HepG2 (cell line): Measurements from ENCODE around the gene GNAL. TPM values are rescaled to one million over a fixed set of nuclear protein-coding genes. Genes with fewer than 3 reads are reported as not detected.

Experiments used
- ATAC-seq: fragments of 200-7000 bp; cut with Tn5 transposase; 3 replicates; pipeline ENCODE4 v1.9.1; 2020; ENCODE audit warnings: mild to moderate bottlenecking, moderate library complexity
- BruUV-seq: library from RNA; stranded (reverse); fragments of 400-500 nt; replicated peaks from 2 replicates; lab custom pipeline; 2021; lab: Mats Ljungman, UMichigan
- CTCF ChIA-PET: fragments of 300-600 bp; formaldehyde crosslinking; extraction: SDS; loops from one replicate; lab custom pipeline; 2021; ENCODE audit warnings: low total read pairs, inconsistent platforms, low intra/inter-chr PET ratio; lab: Yijun Ruan, JAX
- POLR2A ChIA-PET: fragments of 350-600 bp; sonication (Branson Sonifier 250); formaldehyde crosslinking; loops from one replicate; lab custom pipeline; 2020; ENCODE audit warnings: antibody characterized with exemption, inconsistent platforms; lab: Yijun Ruan, JAX
- DNase-seq: peaks from one replicate; pipeline ENCODE4 v3.0.0-alpha.2; 2015; ENCODE audit warnings: low spot score
- FAIRE-seq: peaks from 3 replicates; lab custom pipeline; 2011; peaks lifted over from hg19 to GRCh38; lab: Jason Lieb, UNC
- H2AFZ ChIP-seq: one replicate; pipeline ENCODE4 v1.6.1; 2011; ENCODE audit warnings: low read length, inconsistent platforms
- H3K27ac ChIP-seq: fragments of 300-600 bp; 3 replicates; pipeline ENCODE4 v1.8.0; 2011; ENCODE audit warnings: mixed run types, mild to moderate bottlenecking, mixed read lengths, low read length, inconsistent platforms; ENCODE audit not compliant: insufficient read depth; ENCODE audit errors: extremely low read length
- H3K27me3 ChIP-seq, 2 experiments: fragments of 200-600 bp in 1 of 2; 2 replicates in 1 of 2; 3 replicates in 1 of 2; pipeline versions ENCODE4 v1.6.0 to v1.8.0; 2011; ENCODE audit warnings: low read length in 2 of 2, mild to moderate bottlenecking in 2 of 2, moderate library complexity in 2 of 2, inconsistent platforms in 1 of 2; ENCODE audit not compliant: insufficient read depth in 2 of 2, control insufficient read depth in 1 of 2
- H3K36me3 ChIP-seq, 2 experiments: fragments of 200-600 bp in 1 of 2; replicated peaks in 1 of 2; 2 replicates in 1 of 2; 3 replicates in 1 of 2; pipeline versions ENCODE4 v1.5.1 to v1.8.0; 2011; ENCODE audit warnings: low read length in 2 of 2, inconsistent platforms in 1 of 2; ENCODE audit not compliant: insufficient read depth in 2 of 2, control insufficient read depth in 1 of 2
- H3K4me1 ChIP-seq: 2 replicates; pipeline ENCODE4 v1.5.1; 2012; ENCODE audit warnings: low read length, inconsistent platforms; ENCODE audit not compliant: insufficient read depth
- H3K4me2 ChIP-seq: 2 replicates; pipeline ENCODE4 v1.6.0; 2011; ENCODE audit warnings: low read depth, low read length, inconsistent platforms
- H3K4me3 ChIP-seq, 3 experiments: fragments of 200-600 bp in 1 of 3; sonication (generic), shearing (Covaris generic) in 1 of 3; replicated peaks in 1 of 3; 2 replicates each; pipeline ENCODE4 v1.5.1; 2011 to 2016; ENCODE audit warnings: low read length in 3 of 3, inconsistent platforms in 2 of 3, low read depth in 2 of 3, mild to moderate bottlenecking in 2 of 3, control low read depth in 1 of 3, mixed read lengths in 1 of 3; ENCODE audit not compliant: insufficient read depth in 1 of 3
- H3K79me2 ChIP-seq: one replicate; pipeline ENCODE4 v1.6.1; 2011; ENCODE audit warnings: low read length, inconsistent platforms; ENCODE audit not compliant: insufficient read depth
- H3K9ac ChIP-seq: 2 replicates; pipeline ENCODE4 v1.6.0; 2011; ENCODE audit warnings: mild to moderate bottlenecking, low read depth, low read length, inconsistent platforms; ENCODE audit not compliant: insufficient read depth
- H3K9me3 ChIP-seq: 2 replicates; pipeline ENCODE4 v1.5.1; 2012; ENCODE audit warnings: mild to moderate bottlenecking, low read length
- H4K20me1 ChIP-seq: 2 replicates; pipeline ENCODE4 v1.6.0; 2011; ENCODE audit warnings: inconsistent platforms, mild to moderate bottlenecking, low read length, moderate library complexity; ENCODE audit not compliant: insufficient read depth
- CC2D1A ChIP-seq: sonication (generic); formaldehyde crosslinking; IDR thresholded peaks from 2 replicates; pipeline ENCODE4 v1.8.1; 2023; ENCODE audit warnings: mild to moderate bottlenecking, missing genetic modification reagents
- CSRNP2 ChIP-seq: sonication (generic); formaldehyde crosslinking; conservative IDR thresholded peaks from 2 replicates; pipeline ENCODE4 v1.8.0; 2022; ENCODE audit warnings: low read depth, missing genetic modification reagents
- FOXA3 ChIP-seq: IDR thresholded peaks from 2 replicates; pipeline ENCODE4 v1.6.1; 2016; ENCODE audit warnings: missing genetic modification reagents, missing compliant biosample characterization
- FOXJ3 ChIP-seq: sonication (generic); formaldehyde crosslinking; IDR thresholded peaks from 2 replicates; pipeline ENCODE4 v1.4.0; 2020; ENCODE audit warnings: missing genetic modification reagents, mild to moderate bottlenecking, borderline replicate concordance
- HNF1A ChIP-seq, 2 experiments: sonication (generic) in 1 of 2; formaldehyde crosslinking in 1 of 2; IDR thresholded peaks; 2 replicates each; pipeline versions ENCODE4 v1.4.0 to v1.6.1; 2016 to 2020; ENCODE audit warnings: borderline replicate concordance in 1 of 2, low read depth in 1 of 2, mild to moderate bottlenecking in 1 of 2, missing genetic modification reagents in 1 of 2
- KLF16 ChIP-seq, 2 experiments: sonication (generic) in 1 of 2; formaldehyde crosslinking in 1 of 2; IDR thresholded peaks; 2 replicates each; pipeline versions ENCODE4 v1.6.1 to v1.8.0; 2016 to 2023; ENCODE audit warnings: missing genetic modification reagents in 2 of 2, missing compliant biosample characterization in 1 of 2
- MTERF4 ChIP-seq: sonication (generic); formaldehyde crosslinking; IDR thresholded peaks from 2 replicates; pipeline ENCODE4 v1.8.0; 2023; ENCODE audit warnings: mild to moderate bottlenecking, missing genetic modification reagents
- SRSF9 ChIP-seq: fragments of 200-400 bp; formaldehyde crosslinking; IDR thresholded peaks from 2 replicates; pipeline ENCODE4 v1.6.1; 2018; ENCODE audit warnings: borderline replicate concordance, mild to moderate bottlenecking, low read depth, low read length; ENCODE audit not compliant: insufficient read depth, poor library complexity, severe bottlenecking
- ZBTB26 ChIP-seq: IDR thresholded peaks from 2 replicates; pipeline ENCODE4 v1.6.1; 2016; ENCODE audit warnings: missing compliant biosample characterization, missing genetic modification reagents, borderline replicate concordance
- ZNF230 ChIP-seq: sonication (generic); formaldehyde crosslinking; IDR thresholded peaks from 2 replicates; pipeline ENCODE4 v1.4.0; 2020; ENCODE audit warnings: mild to moderate bottlenecking, missing genetic modification reagents
- ZNF251 ChIP-seq: sonication (generic); formaldehyde crosslinking; IDR thresholded peaks from 2 replicates; pipeline ENCODE4 v1.9.0; 2021; ENCODE audit warnings: mild to moderate bottlenecking, missing genetic modification reagents
- ZNF720 ChIP-seq: sonication (generic); formaldehyde crosslinking; IDR thresholded peaks from 2 replicates; pipeline ENCODE4 v1.4.0; 2020; ENCODE audit warnings: missing genetic modification reagents
- ZNF747 ChIP-seq: sonication (generic); formaldehyde crosslinking; IDR thresholded peaks from 2 replicates; pipeline ENCODE4 v1.8.1; 2023; ENCODE audit warnings: missing genetic modification reagents, mild to moderate bottlenecking, borderline replicate concordance
- ZNF749 ChIP-seq: sonication (generic); formaldehyde crosslinking; IDR thresholded peaks from 2 replicates; pipeline ENCODE4 v1.8.0; 2022; ENCODE audit warnings: mild to moderate bottlenecking, missing genetic modification reagents, moderate library complexity, borderline replicate concordance
- WGBS: methylation state at CpG from one replicate; pipeline ENCODE4 v1.1.6; 2017; ENCODE audit warnings: low lambda C conversion rate; 5-methylcytosine and 5-hydroxymethylcytosine counted together
- in situ Hi-C: cut with HindIII; loops from 2 replicates; pipeline ENCODE4 v1.10.0; 2017; ENCODE audit warnings: low pct_unique_long_range_greater_than_20kb; ENCODE audit not compliant: extremely low pct_ligation_motif_present
- intact Hi-C: fragments of 100-400 bp; cut with micrococcal nuclease; formaldehyde crosslinking; loops from one replicate; pipeline ENCODE4 v1.10.0; 2022; ENCODE audit not compliant: unreplicated experiment
- polyA plus RNA-seq, 8 experiments: library from polyadenylated mRNA; depleted of rRNA in 3 of 8; stranded (reverse) in 7 of 8; unstranded in 1 of 8; fragments of >200 nt; fragmentation: Illumina TruSeq in 4 of 8; extraction: Trizol in 4 of 8; gene quantifications; 2 replicates each; pipeline versions ENCODE4 v1.2.1 to v1.2.3, GENCODE V29; 2011 to 2016; ENCODE audit warnings: low read depth in 4 of 8, missing spikeins in 1 of 8, mixed read lengths in 1 of 8; ENCODE audit not compliant: insufficient read depth in 1 of 8
- total RNA-seq, 5 experiments: library from RNA; depleted of rRNA; stranded (reverse); fragments of >200 nt; fragmentation: Illumina TruSeq; extraction: Trizol; gene quantifications; 2 replicates each; pipeline ENCODE4 v1.2.3, GENCODE V29; 2016; ENCODE audit warnings: low read depth in 1 of 5

Gene GNAL
- total and polyA plus RNA-seq, 2 of the 13 experiments (the other 11 are each of a cell fraction or from before 2014, with no cell fraction given) = 0.87 to 1.4 TPM

- BruUV-seq = no TSS peak
- Histone ChIP-seq H3K9ac (no peak overlapping the region), H3K79me2 (no peaks in the 10 kb centered on the region), H3K27ac (no peak overlapping the region), H4K20me1 (no peaks in the 10 kb centered on the region), H3K36me3 (no peaks in the 10 kb centered on the region), H2AFZ (no peak overlapping the region), H3K4me2 (no peak overlapping the region), H3K27me3 (no peaks in the 10 kb centered on the region; a peak in 2 of 5 replicates), H3K9me3 (no peaks in the 10 kb centered on the region), H3K4me3 (no peak overlapping the region), H3K4me1 (no peaks in the 10 kb centered on the region; the same call in 1 of the 2 replicates)
- FAIRE-seq (no peak), ATAC-seq (no peak; the same call in 2 of the 3 replicates), DNase-seq (peak; percentile 52)
- POLR2A ChIA-PET = no interaction called here
- CTCF ChIA-PET = no interaction called here
- in situ Hi-C loops (no loop called here), intact Hi-C loops (no loop called here)
- 40% methylated on average over 11 of the region's 11 CpGs for WGBS
- TF ChIP-seq ZNF230 (no peak), KLF16 (CRISPR knock-in tag; IDR thresholded peaks at IDR 0.05) (no peak), FOXJ3 (CRISPR knock-in tag) (no peak), CSRNP2 (CRISPR knock-in tag) (no peak), ZNF251 (CRISPR knock-in tag) (no peak), ZNF720 (CRISPR knock-in tag) (no peak), ZBTB26 (CRISPR knock-in tag) (no peak), MTERF4 (CRISPR knock-in tag) (no peak), HNF1A (IDR thresholded peaks at IDR 0.05; ENCODE audit: low read depth) (no peak), HNF1A (CRISPR knock-in tag; IDR thresholded peaks at IDR 0.05; ENCODE audit: borderline replicate concordance) (no peak), ZNF747 (no peak), SRSF9 (no peak), CC2D1A (CRISPR knock-in tag) (no peak), FOXA3 (CRISPR knock-in tag) (no peak), ZNF749 (CRISPR knock-in tag) (no peak)
Observed at GRCh38 chr18:11808001-11808855, 119.2 kb downstream of the GNAL start.
